ENCODE measurements around the gene NPY5R. TPM values are rescaled to one million over a fixed set of nuclear protein-coding genes. Genes with fewer than 3 reads are reported as not detected.

Gene NPY5R
- total and polyA plus RNA-seq, 2 experiments from 2014 or later, result 0.30 to 0.46 TPM

DNA sequence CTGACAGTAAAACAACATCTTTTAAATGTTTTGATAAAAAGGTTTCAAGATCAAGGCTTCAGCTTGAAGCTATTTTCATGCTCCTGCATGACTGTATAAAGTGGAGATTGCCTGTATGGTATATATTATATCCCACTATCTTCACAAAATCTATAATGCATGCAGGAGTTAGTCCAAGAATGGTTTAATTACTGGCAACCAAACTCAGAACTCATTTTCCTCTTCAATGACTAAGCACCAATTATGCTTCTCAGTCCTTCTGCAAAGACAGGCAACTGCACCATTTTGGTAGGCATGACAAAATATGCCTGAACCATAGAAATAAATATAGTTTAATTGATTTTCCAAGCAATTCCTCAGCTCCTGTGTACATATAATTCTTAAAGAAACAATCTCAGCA, 54.5 kb downstream of the NPY5R start:
- no peak overlapping the region for H2AFZ ChIP-seq
- no peak for DNase-seq (ENCODE audit: low spot score)
- no peaks in the 10 kb centered on the region for H4K20me1 ChIP-seq (ENCODE audit: insufficient read depth, poor library complexity, severe bottlenecking)
- no peak overlapping the region for H3K4me2 ChIP-seq
- H3K4me1 ChIP-seq (ENCODE audit: insufficient read depth), result no peaks in the 10 kb centered on the region
- no peaks in the 10 kb centered on the region for H3K9me3 ChIP-seq (ENCODE audit: low read depth)
- no peaks in the 10 kb centered on the region for H3K9me2 ChIP-seq (replicated peaks; ENCODE audit: insufficient read depth)
- no peaks in the 10 kb centered on the region for H3K79me2 ChIP-seq
- H3K36me3 ChIP-seq (replicated peaks; ENCODE audit: insufficient read depth, low read depth), result no peaks in the 10 kb centered on the region
- no peak overlapping the region for H3K27ac ChIP-seq
- TF ChIP-seq EZH2phosphoT487 (IDR thresholded peaks at IDR 0.05; ENCODE audit: low read depth, severe bottlenecking, unreplicated experiment), result no peak
- TF ChIP-seq EZH2 (IDR thresholded peaks at IDR 0.05; ENCODE audit: borderline replicate concordance), result no peak
- TF ChIP-seq, protein P1, sequence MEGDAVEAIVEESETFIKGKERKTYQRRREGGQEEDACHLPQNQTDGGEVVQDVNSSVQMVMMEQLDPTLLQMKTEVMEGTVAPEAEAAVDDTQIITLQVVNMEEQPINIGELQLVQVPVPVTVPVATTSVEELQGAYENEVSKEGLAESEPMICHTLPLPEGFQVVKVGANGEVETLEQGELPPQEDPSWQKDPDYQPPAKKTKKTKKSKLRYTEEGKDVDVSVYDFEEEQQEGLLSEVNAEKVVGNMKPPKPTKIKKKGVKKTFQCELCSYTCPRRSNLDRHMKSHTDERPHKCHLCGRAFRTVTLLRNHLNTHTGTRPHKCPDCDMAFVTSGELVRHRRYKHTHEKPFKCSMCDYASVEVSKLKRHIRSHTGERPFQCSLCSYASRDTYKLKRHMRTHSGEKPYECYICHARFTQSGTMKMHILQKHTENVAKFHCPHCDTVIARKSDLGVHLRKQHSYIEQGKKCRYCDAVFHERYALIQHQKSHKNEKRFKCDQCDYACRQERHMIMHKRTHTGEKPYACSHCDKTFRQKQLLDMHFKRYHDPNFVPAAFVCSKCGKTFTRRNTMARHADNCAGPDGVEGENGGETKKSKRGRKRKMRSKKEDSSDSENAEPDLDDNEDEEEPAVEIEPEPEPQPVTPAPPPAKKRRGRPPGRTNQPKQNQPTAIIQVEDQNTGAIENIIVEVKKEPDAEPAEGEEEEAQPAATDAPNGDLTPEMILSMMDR (IDR thresholded peaks at IDR 0.05; ENCODE audit: poor library complexity), result no peak
- no peak overlapping the region for H3K4me3 ChIP-seq
- H3K27me3 ChIP-seq, result no peaks in the 10 kb centered on the region

DNA sequence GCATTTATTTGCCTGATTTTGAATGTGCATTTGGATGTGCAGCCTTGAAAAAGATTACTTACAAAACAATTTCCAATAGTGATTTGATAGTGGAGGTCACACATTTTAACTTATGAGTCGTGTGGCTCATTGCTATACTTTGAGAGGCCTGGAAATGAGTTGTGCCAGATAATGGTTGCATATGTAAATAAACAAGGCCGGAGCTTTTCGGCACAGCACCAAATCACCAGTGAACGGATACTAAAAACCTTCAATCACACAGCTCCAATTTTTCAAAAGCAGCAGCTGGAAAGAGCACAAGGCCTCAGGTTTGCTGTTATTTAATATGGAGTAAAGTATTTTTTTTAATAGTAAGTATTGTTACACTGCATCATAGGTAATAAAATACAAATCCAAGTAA, 57.2 kb downstream of the NPY5R start:
- WGBS (ENCODE audit: low lambda C conversion rate, missing lambda C conversion rate), result 65% methylated on average over 4 of the region's 4 CpGs
- Histone ChIP-seq H3K9me2 (replicated peaks; ENCODE audit: insufficient read depth) (no peaks in the 10 kb centered on the region), H2AFZ (no peak overlapping the region), H3K9me3 (ENCODE audit: low read depth) (no peaks in the 10 kb centered on the region), H3K79me2 (no peaks in the 10 kb centered on the region), H4K20me1 (ENCODE audit: insufficient read depth, poor library complexity, severe bottlenecking) (no peaks in the 10 kb centered on the region), H3K4me1 (ENCODE audit: insufficient read depth) (no peaks in the 10 kb centered on the region), H3K4me3 (no peak overlapping the region), H3K4me2 (no peak overlapping the region), H3K36me3 (replicated peaks; ENCODE audit: insufficient read depth, low read depth) (no peaks in the 10 kb centered on the region), H3K27ac (no peak overlapping the region), H3K27me3 (no peaks in the 10 kb centered on the region)
- TF ChIP-seq, protein P1 (IDR thresholded peaks at IDR 0.05; ENCODE audit: poor library complexity), result no peak
- TF ChIP-seq EZH2phosphoT487 (IDR thresholded peaks at IDR 0.05; ENCODE audit: low read depth, severe bottlenecking, unreplicated experiment) (no peak), EZH2 (IDR thresholded peaks at IDR 0.05; ENCODE audit: borderline replicate concordance) (no peak)
- no peak for DNase-seq (ENCODE audit: low spot score)

Other genes with a start within 250 kb of the NPY5R start
- gene NAF1, start 177.0 kb upstream of the NPY5R start, total RNA-seq, result 17.0 and 19.1 TPM in 2 replicates
- gene NAF1, start 177.0 kb upstream of the NPY5R start, polyA plus RNA-seq, result 6.7 TPM in 2 replicates
- 5.7 and 9.0 TPM in 2 replicates for gene NPY1R, start 11.3 kb upstream of the NPY5R start, total RNA-seq
- 1.1 and 2.9 TPM in 2 replicates for gene NPY1R, start 11.3 kb upstream of the NPY5R start, polyA plus RNA-seq
- gene TKTL2, start 129.9 kb downstream of the NPY5R start, total RNA-seq, result not detected in 2 replicates
- not detected in 2 replicates for gene TKTL2, start 129.9 kb downstream of the NPY5R start, polyA plus RNA-seq
- 18.0 and 24.9 TPM in 2 replicates for gene TMA16, start 150.8 kb downstream of the NPY5R start, total RNA-seq
- 10.9 and 15.7 TPM in 2 replicates for gene TMA16, start 150.8 kb downstream of the NPY5R start, polyA plus RNA-seq